ENCODE data around the gene FOXK1.
"Not testable (repeated sequence)": the region's sequence is repeated elsewhere in the genome, so short reads cannot be mapped to it uniquely, and the experiment has no call there.

Gene FOXK1

GRCh38 chr7:4667776-4668509 is 14.2 kb upstream of the FOXK1 start:
- no peak for DNase-seq (ENCODE audit: low spot score)

DNA sequence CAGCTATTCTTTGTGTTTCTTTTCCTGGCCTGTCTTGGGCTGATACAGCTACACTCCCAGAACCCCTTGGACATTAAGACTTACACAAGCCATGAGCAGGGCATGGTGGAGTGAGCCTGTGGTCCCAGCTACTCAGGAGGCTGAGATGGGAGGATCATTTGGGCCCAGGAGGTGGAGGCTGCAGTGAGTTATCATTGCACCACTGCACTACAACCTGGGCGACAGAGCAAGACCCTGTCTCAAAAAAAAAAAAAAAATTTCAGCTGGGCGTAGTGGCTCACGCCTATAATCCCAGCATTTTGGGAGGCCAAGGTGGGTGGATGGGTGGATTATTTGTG is 13.6 kb upstream of the FOXK1 start:
- no peak for DNase-seq (ENCODE audit: low spot score)

DNA sequence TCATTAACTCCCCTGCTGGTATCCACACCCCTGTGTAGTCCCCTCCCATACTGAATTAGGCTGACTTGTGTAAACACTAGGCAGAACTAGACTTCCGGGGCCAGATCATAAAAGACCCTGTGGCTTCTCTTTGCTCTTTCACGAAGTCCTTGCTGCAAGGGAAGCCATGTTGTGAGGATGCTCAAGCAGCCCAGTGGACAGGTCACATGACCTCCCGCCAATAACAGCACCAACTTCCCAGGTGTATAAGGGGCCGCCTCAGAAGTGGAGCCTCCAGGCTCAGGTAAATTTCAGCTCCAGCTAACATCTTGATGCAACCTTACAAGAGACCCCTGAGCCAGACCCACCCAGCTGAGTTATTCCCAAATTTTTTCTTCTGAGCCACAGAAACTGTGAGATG is 11.3 kb upstream of the FOXK1 start:
- no peak for DNase-seq (ENCODE audit: low spot score)

DNA sequence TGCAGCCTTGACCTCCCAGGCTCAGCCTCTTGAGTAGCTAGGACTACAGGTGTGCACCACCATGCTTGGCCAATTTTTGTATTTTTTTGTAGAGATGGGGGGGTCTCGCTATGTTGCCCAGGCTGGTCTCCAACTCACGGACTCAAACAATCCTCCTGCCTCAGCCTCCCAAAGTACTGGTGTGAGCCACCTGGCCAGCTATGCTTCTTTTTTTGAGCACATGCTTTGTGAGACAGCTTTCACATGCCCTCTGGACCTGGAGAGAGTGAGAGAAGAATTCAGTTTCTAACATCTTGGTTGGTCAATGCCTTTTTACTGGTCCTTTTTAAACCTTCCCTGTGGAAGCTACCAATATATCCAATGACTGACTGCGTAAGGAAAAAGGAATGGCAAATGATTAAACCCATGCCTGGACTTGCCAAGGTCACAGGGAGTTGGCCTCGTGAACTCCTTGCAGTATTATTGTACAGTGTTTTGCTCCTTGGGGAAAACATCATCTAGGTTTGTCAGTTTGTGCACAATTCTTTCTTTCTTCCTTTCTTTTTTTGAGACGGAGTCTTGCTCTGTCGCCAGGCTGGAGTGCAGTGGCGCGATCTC is 6.2 kb upstream of the FOXK1 start:
- no peak for DNase-seq (ENCODE audit: low spot score)

DNA sequence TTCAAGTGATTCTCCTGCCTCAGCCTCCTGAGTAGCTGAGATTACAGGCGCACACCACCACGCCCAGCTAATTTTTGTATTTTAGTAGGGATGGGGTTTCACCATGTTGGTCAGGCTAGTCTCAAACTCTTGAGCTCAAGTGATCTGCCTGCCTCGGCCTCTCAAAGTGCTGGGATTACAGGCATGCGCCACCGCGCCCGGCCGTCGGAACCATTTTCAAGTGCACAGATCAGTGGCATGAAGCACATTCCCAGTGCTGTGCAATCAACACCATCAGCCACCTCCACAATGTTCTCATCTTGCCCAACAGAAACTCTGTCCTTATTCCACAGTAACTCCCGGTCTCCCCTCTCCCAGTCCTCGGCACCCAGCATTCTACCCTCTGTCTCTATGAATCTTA is 4.6 kb upstream of the FOXK1 start:
- DNase-seq (ENCODE audit: low spot score) = not testable (repeated sequence)

DNA sequence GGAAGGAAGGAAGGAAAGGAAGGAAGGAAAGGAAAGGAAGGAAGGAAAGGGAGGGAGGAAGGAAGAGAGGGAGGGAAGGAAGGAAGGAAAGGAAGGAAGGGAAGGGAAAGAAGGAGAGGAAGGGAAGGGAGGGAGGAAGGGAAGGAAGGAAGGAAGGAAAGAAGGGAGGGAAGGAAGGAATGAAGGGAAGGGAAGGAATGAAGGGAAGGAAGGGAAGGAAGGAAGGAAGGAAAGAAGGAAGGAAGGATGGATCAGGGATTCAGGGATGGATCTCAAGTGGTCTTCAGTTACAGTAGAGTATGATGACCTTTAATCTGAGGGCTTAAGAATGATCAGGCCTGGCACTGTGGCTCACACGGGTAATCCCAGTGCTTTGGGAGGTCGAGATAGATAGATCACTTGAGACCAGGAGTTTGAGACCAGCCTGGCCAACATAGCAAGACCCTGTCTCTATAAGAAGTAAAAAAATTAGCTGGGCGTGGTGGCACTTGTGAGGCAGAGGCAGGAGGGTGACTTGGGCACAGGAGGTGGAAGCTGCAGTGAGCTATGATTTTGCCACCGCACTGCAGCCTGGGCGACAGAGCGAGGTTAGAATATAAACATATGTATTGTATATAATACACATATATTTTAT is 760 bp upstream of the FOXK1 start:
- DNase-seq (ENCODE audit: low spot score) = no peak

DNA sequence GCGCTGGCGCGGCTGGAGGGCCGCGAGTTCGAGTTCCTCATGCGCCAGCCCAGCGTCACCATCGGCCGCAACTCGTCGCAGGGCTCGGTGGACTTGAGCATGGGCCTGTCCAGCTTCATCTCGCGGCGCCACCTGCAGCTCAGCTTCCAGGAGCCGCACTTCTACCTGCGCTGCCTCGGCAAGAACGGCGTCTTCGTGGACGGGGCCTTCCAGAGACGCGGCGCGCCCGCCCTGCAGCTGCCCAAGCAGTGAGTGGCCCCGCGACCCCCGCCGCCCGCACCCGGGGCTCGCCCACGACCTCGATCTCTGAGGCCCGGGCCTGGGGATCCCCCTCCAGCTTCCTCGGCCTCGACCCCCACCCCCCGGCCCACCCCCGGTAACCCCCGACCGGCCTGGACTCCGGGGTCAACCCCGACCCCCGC is 537 bp downstream of the FOXK1 start:
- no peak for DNase-seq (ENCODE audit: low spot score)

DNA sequence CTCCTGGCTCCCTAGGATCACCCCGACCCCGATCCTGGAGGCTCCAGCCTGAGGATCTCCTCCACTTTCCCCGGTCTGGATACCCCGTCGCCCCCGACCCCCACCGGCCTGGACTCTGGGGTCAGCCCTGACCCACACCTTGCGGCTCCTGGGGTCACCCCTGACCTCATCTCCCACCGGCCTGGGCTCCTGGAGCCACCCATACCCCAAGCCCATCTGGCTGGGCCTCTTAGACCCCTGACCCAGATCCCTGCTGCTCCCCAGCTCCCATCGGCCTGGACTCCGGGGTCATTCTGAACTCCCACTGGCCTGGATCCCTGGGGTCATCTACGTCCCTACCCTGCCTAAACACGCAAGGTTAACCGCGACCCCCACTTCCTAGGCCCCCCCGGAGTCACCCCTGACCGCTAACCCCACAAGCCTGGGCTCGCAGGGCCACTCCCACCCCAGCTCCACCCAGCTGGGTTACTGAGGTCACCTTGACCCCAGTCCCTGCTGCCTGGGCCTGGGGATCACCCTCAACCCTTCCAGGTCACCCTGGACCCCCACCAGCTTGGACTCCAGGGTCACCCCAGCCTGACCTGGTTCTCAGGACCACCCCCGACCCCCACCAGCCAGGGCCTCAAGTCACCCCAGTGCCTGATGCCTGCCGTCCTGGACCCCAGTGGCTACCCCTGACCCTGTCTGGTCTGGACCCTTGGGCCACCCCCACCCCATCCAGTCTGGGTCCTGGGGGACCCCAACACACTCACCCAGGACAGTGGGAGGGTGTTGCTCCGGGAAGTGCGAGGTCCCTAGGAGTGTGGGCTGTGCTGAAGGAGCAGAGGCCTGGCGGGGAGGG is 1.2 kb downstream of the FOXK1 start:
- DNase-seq (ENCODE audit: low spot score) = no peak

DNA sequence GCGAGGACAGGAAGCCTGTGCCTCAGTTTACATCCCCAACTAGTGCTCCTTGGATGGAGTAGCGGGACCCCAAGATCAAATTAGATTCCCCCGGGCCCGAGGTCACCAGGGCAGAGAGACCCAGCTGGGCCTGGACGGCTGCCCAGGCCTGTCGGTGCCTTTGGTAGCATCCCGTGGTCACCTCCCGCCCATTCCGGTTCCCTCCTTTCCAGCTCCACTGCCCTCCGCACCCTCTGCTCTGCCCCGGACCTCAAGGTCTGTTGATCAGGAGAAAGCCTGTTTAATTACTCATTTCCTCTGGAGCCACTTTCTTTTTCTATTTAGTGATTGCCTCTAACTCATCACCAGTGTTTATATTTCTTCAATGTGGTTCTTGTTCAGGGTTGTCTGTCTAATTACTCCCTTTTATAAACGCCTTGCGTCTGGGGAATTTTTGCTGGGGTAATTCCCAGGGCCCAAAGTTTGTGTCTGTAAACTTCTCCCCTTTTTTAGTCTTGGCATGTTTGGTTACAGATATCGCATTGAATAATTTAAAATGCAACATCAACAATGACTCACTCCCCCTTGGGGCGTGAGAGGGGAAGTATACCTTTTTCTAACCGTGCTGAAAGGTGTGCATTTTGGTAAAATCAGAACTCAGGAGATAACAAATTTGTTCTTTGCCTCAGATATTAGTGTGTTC is 1.9 kb downstream of the FOXK1 start:
- no peak for DNase-seq (ENCODE audit: low spot score)

DNA sequence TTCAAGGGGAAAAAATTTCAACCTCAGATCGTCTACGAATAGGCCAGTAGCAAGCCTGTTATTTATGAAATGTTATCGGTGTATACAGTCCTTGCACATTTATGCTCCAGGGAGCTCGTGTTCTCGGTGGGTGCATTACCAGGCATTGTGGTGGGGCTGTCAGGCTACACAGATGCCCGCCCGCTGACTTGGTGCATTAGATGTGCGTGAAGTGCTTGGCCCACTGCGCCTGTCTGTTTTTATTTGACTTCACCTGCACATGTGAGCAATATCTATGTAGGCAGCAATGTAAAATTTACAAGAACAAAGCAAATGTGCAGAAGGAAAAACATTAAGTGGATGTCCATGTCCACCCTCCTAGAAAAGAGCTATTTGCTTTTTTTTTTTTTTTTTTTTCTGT is 2.8 kb downstream of the FOXK1 start:
- DNase-seq (ENCODE audit: low spot score) = no peak

GRCh38 chr7:4685676-4686075 is 3.6 kb downstream of the FOXK1 start:
- not testable (repeated sequence) for DNase-seq (ENCODE audit: low spot score)

GRCh38 chr7:4687956-4688355 is 5.9 kb downstream of the FOXK1 start:
- DNase-seq (ENCODE audit: low spot score) = no peak

- no peak for DNase-seq (ENCODE audit: low spot score)
Observed at GRCh38 chr7:4689151-4689550, 7.1 kb downstream of the FOXK1 start.

DNA sequence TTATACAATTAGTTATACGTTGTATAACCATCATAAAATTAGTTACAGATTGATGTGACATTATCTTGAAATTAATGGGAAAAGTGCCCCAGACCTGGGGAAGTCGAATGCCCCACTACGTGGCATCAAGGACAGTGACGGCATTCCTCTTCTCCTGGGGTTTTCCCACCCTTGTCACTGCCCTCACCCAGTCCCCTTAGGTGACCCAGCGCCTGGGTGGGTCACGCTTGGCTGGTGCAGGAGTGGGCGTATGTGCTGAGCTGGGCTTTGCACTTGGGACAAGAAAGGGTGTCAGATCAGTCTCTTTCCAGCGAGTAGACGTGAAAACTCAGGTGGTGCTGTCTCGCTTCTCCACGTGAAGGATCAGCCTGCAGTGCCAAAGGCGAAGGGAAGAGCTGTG is 7.6 kb downstream of the FOXK1 start:
- DNase-seq (ENCODE audit: low spot score) = no peak

DNA sequence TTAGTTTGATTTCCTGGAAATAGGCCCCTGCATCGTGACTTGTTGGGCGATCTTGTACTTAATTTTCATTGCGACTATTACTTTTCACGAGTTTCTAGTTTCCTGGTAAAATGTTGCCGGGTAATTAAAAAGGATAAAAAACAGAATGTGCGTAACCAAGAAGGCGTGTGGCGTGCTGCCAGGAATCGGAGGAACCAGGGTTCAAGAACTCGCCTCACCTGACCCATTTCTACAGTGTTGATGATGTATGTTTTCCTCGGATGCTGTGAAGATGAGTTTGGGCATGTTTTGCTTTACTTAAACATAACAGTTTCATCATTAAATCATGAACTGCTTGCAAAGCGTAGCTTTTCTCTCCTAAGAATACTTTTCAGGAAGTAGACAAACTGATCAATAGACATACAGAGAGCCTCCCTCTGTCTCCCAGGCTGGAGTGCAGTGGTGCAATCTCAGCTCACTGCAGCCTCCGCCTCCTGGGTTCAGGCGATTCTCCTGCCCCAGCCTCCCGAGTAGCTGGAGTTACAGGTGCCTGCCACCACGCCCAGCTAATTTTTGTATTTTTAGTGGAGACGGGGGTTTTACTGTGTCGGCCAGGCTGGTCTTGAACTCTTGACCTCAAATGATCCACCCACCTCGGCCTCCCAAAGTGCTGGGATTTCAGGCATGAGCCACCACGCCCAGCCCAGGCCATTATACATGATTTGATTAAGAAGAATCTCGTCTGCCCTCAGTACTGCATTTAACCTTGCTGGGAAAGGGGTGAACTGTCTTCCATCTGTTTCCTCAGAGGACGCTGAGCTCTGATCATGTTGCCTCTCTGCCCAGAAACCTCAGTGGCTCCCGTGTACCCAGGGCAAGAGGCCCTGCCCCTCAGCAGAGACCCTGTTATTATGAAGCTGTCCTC is 9.1 kb downstream of the FOXK1 start:
- no peak for DNase-seq (ENCODE audit: low spot score)

DNA sequence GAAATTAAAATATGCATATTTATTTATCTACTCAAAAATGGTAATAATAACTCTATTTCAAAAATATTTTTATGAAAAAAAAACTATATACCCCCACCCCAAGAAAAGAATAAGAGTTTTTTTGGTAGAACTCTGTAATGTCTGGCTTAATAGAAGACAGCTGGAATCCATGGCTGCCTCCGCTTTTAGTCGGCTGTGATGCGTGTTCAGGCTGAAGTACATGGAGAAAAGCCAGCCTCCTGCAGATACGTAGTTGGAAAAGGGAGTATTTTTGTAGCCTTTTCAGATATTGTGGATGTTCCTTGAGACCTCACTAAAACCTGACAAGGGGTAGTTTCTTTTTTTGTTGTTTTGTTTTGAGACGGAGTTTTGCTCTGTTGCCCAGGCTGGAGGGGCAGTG is 10.0 kb downstream of the FOXK1 start:
- DNase-seq (ENCODE audit: low spot score) = no peak

- DNase-seq (ENCODE audit: low spot score) = not testable (repeated sequence)
Observed at GRCh38 chr7:4692622-4693021, 10.5 kb downstream of the FOXK1 start.

DNA sequence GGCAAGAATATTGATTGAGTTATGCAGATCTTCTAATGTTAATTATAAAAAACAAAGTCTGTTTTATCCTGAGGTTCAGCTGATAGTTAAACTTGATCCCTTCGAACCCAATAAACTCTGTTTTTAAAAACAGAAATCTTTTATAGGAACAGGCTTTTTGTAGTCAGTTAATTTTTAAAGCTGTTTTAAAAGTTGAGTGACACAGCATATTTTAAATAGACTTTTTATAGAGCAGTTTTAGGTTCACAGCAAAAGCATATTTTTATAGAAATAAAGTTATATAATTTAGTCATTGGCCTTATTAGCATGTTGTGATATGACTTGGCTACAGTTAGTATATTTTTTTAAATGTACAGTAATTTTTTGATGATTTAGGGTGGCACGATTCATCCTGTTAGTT is 11.1 kb downstream of the FOXK1 start:
- no peak for DNase-seq (ENCODE audit: low spot score)

DNA sequence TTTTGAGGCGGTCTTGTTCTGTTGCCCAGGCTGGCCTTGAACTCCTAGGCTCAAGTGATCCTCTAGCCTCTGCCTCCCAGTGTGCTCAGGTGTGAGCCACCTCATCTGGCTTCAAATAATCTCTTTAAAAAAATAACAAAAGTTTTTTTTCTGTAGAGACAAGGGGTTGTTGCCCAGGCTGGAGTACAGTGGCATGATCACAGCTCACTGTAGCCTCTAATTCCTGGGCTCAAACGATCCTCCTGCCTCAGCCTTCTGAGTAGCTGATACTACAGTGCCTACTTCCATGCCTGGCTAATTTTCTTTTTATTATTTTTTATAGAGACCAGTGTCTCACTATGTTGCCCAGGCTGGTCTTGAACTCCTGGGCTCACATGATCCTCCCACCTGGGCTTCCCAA is 11.7 kb downstream of the FOXK1 start:
- no peak for DNase-seq (ENCODE audit: low spot score)

- DNase-seq (ENCODE audit: low spot score) = no peak
Observed at GRCh38 chr7:4694305-4694704, 12.2 kb downstream of the FOXK1 start.

- DNase-seq (ENCODE audit: low spot score) = no peak
Observed at GRCh38 chr7:4698707-4699275, 16.7 kb downstream of the FOXK1 start.

Measured in putamen (tissue), 1 donor.